Liver (tissue), 9 donors: Measurements from ENCODE around the gene RINT1. TPM values are rescaled to one million over a fixed set of nuclear protein-coding genes. Genes with fewer than 3 reads are reported as not detected.
"Not testable (repeated sequence)": the region's sequence is repeated elsewhere in the genome, so short reads cannot be mapped to it uniquely, and the experiment has no call there.

ENCODE experiments used
- DNase-seq: peaks from one replicate; pipeline ENCODE4 v3.0.0-alpha.2; 2017; ENCODE audit warnings: low spot score
- H3K27ac ChIP-seq, 2 donors: one replicate each; pipeline ENCODE4 v1.7.0; 2013; ENCODE audit warnings: inconsistent platforms in 2 of 2, low read length in 2 of 2, control low read depth in 1 of 2, low read depth in 1 of 2, mild to moderate bottlenecking in 1 of 2
- H3K27me3 ChIP-seq, 4 donors: one replicate each; pipeline versions ENCODE4 v1.6.1 to v1.7.0; 2013; ENCODE audit warnings: low read length in 3 of 4, inconsistent platforms in 1 of 4, mild to moderate bottlenecking in 1 of 4, moderate library complexity in 1 of 4; ENCODE audit not compliant: control insufficient read depth in 4 of 4, insufficient read depth in 4 of 4
- H3K36me3 ChIP-seq, 4 donors: one replicate each; pipeline versions ENCODE4 v1.6.1 to v1.7.0; 2013; ENCODE audit warnings: low read length in 3 of 4, mild to moderate bottlenecking in 3 of 4, low read depth in 1 of 4, moderate library complexity in 1 of 4; ENCODE audit not compliant: control insufficient read depth in 4 of 4, insufficient read depth in 3 of 4
- H3K4me1 ChIP-seq, 4 donors: one replicate each; pipeline versions ENCODE4 v1.6.1 to v1.7.0; 2013; ENCODE audit warnings: low read length in 3 of 4, mild to moderate bottlenecking in 3 of 4, moderate library complexity in 1 of 4; ENCODE audit not compliant: control insufficient read depth in 4 of 4, insufficient read depth in 4 of 4
- H3K4me3 ChIP-seq, 3 donors: one replicate each; pipeline versions ENCODE4 v1.6.1 to v1.7.0; 2013; ENCODE audit warnings: low read length in 3 of 3, control low read depth in 1 of 3, low read depth in 1 of 3, mild to moderate bottlenecking in 1 of 3
- H3K9ac ChIP-seq, 2 donors: one replicate each; pipeline ENCODE4 v1.7.0; 2013; ENCODE audit warnings: low read length in 2 of 2, mild to moderate bottlenecking in 2 of 2, moderate library complexity in 2 of 2, control low read depth in 1 of 2, low read depth in 1 of 2
- H3K9me3 ChIP-seq, 4 donors: one replicate each; pipeline versions ENCODE4 v1.6.1 to v1.7.0; 2013; ENCODE audit warnings: low read length in 3 of 4; ENCODE audit not compliant: control insufficient read depth in 4 of 4
- ATF3 ChIP-seq: IDR thresholded peaks from 2 replicates; pipeline ENCODE4 v1.6.1; 2016; ENCODE audit warnings: antibody characterized with exemption
- EGR1 ChIP-seq, 2 donors: IDR thresholded peaks; 2 replicates each; pipeline ENCODE4 v1.6.1; 2016 to 2018; ENCODE audit warnings: antibody characterized with exemption in 2 of 2, low read depth in 2 of 2
- FOXA1 ChIP-seq: IDR thresholded peaks from 2 replicates; pipeline ENCODE4 v1.6.1; 2016; ENCODE audit warnings: antibody characterized with exemption
- FOXA2 ChIP-seq: IDR thresholded peaks from 2 replicates; pipeline ENCODE4 v1.6.1; 2016; ENCODE audit warnings: antibody characterized with exemption
- GABPA ChIP-seq, 2 donors: IDR thresholded peaks in 1 of 2; conservative IDR thresholded peaks in 1 of 2; 2 replicates each; pipeline ENCODE4 v1.6.1; 2016; ENCODE audit warnings: antibody characterized with exemption in 2 of 2, mild to moderate bottlenecking in 1 of 2, moderate library complexity in 1 of 2
- HNF4A ChIP-seq, 2 donors: conservative IDR thresholded peaks; 2 replicates each; pipeline ENCODE4 v1.6.1; 2016; ENCODE audit warnings: antibody characterized with exemption in 2 of 2, mild to moderate bottlenecking in 2 of 2
- HNF4G ChIP-seq: IDR thresholded peaks from 2 replicates; pipeline ENCODE4 v1.6.1; 2016; ENCODE audit warnings: antibody characterized with exemption
- JUND ChIP-seq, 2 donors: IDR thresholded peaks; 2 replicates each; pipeline ENCODE4 v1.6.1; 2016; ENCODE audit warnings: antibody characterized with exemption in 2 of 2
- RAD21 ChIP-seq, 2 donors: IDR thresholded peaks; 2 replicates each; pipeline ENCODE4 v1.6.1; 2016; ENCODE audit warnings: antibody characterized with exemption in 2 of 2, mild to moderate bottlenecking in 2 of 2
- RXRA ChIP-seq, 2 donors: IDR thresholded peaks; 2 replicates each; pipeline ENCODE4 v1.6.1; 2017 to 2018; ENCODE audit warnings: antibody characterized with exemption in 2 of 2, mild to moderate bottlenecking in 1 of 2
- SP1 ChIP-seq: IDR thresholded peaks from 2 replicates; pipeline ENCODE4 v1.6.1; 2018; ENCODE audit warnings: antibody characterized with exemption, mild to moderate bottlenecking
- TAF1 ChIP-seq: conservative IDR thresholded peaks from 2 replicates; pipeline ENCODE4 v1.6.1; 2016; ENCODE audit warnings: antibody characterized with exemption, mild to moderate bottlenecking
- YY1 ChIP-seq: IDR thresholded peaks from 2 replicates; pipeline ENCODE4 v1.6.1; 2016; ENCODE audit warnings: antibody characterized with exemption, mild to moderate bottlenecking
- ZBTB33 ChIP-seq: IDR thresholded peaks from 2 replicates; pipeline ENCODE4 v1.6.1; 2016; ENCODE audit warnings: antibody characterized with exemption
- WGBS: extraction: QIAGEN DNeasy Blood & Tissue Kit; methylation state at CpG from one replicate; pipeline ENCODE4 v1.1.7; 2013; 5-methylcytosine and 5-hydroxymethylcytosine counted together
- polyA plus RNA-seq, 2 donors: library from polyadenylated mRNA; stranded (reverse) in 1 of 2; unstranded in 1 of 2; fragments of 200-250 nt in 1 of 2; fragments of >200 nt in 1 of 2; fragmentation: Nextera tagmentation in 1 of 2; extraction: Ambion mirVana in 1 of 2; gene quantifications; one replicate each; pipeline versions ENCODE4 v1.2.1 to v1.2.3, GENCODE V29; 2013 to 2015
- total RNA-seq, 2 donors: library from RNA; depleted of rRNA; stranded (reverse); fragments of >200 nt; gene quantifications; one replicate each; pipeline ENCODE4 v1.2.3, GENCODE V29; 2014
- TF ChIP-seq, protein P1 (sequence below): IDR thresholded peaks from 2 replicates; pipeline ENCODE4 v1.6.1; 2016; ENCODE audit warnings: antibody characterized with exemption
- TF ChIP-seq, protein P2 (sequence below): fragments of 150-350 bp; IDR thresholded peaks from 2 replicates; pipeline ENCODE4 v1.5.1; 2017; ENCODE audit warnings: improper control_type of control experiment, low read depth, low read length; ENCODE audit not compliant: missing input control
- donor health status: healthy.
- donor health status: healthy.
- donor health status: healthy.
- donor health status: healthy.
- donor health status: healthy.

Gene RINT1
- total and polyA plus RNA-seq, 4 donors: 4.5 to 10.9 (median 7.2) TPM

DNA sequence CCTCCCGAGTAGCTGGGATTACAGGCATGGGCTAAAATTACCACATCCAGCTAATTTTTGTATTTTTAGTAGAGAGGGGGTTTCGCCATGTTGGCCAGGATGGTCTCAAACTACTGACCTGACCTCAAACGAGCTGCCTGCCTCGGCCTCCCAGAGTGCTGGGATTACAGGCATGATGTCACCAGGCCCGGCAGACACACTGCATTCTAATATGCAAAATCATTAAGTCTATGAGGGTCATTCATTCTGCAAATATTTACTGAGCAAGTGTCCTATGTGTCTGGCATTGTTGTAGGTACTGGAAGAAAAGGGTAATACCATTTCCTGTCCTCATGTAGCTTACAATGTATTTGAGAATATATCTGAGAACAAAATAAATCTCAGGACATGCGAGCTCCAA is 12.6 kb upstream of the RINT1 start (continued):
- TF ChIP-seq ZBTB33: no peak
- no peak for TF ChIP-seq GABPA (IDR thresholded peaks at IDR 0.05 in 1 of 2, conservative IDR thresholded peaks at IDR 0.05 in 1 of 2)

- H3K36me3 ChIP-seq, H3K27ac ChIP-seq, H3K27me3 ChIP-seq, H3K4me3 ChIP-seq, H3K9me3 ChIP-seq, DNase-seq, H3K9ac ChIP-seq: not testable (repeated sequence)
- peaks cover 5 to 10% (median 8%) of the 10 kb centered on the region in 4 donors for H3K4me1 ChIP-seq
- 96% methylated on average over 7 of the region's 7 CpGs for WGBS
These were observed 11.4 kb upstream of the RINT1 start for GRCh38 chr7:105520620-105521019.

- H3K27ac ChIP-seq: peak overlapping the region; percentile 77 to 92
- H3K4me3 ChIP-seq: peak overlapping the region; percentile 45 to 92 (median 86)
- peaks cover 5 to 10% (median 8%) of the 10 kb centered on the region in 4 donors for H3K4me1 ChIP-seq
- H3K9ac ChIP-seq: peak overlapping the region; percentile 22 to 44
- H3K27me3 ChIP-seq: no peaks in the 10 kb centered on the region
- H3K36me3 ChIP-seq: peaks cover 0 to 2% (median 0%) of the 10 kb centered on the region in 4 donors
- H3K9me3 ChIP-seq: no peaks in the 10 kb centered on the region
- DNase-seq: peak; percentile 61
- TF ChIP-seq HNF4G (no peak), FOXA1 (no peak)
- TF ChIP-seq, protein P1, sequence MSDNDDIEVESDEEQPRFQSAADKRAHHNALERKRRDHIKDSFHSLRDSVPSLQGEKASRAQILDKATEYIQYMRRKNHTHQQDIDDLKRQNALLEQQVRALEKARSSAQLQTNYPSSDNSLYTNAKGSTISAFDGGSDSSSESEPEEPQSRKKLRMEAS: peak; percentile 83
- 7% methylated on average over 25 of the region's 25 CpGs for whole genome bisulfite sequencing
These were observed 10.8 kb upstream of the RINT1 start for GRCh38 chr7:105521027-105521716.

DNA sequence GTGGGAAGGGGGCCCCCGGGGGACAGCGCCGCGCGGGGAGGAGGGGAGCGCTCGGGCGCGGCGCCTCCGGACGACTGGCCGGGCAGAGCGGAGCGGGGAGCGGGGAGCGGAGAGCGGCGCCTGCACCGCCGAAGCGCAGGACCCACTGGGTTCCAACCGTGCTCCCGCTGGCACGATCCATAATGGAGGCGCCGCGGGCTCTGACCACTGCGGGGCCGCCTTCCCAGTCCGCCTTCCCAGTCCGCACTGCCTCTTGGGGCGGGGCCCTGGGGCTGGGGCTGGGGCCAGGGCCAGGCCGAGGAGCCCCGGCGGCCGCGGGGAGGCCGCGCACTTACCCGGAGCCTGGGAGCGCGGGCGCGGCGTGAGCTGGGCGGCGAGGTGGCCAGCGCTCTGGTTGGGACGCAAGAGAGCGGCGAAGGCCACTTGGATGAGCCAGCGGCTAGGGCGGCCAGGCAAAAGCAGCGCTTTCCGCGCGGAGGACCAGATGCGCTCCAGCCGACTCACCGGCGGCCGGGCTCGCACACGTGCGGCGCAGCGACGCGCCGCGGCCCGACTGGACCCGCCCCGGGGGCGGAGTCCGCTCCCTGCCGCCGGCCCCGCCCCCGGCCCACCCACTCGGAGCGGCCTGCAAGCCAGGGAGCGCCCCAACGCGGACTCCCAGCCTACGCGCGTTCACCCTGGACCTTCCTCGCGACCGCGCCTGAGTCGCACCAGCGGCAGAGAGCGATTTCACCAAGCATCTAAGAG is 10.1 kb upstream of the RINT1 start, which contains the start of gene PUS7:
TSS of gene PUS7 (minus strand) at position 555 of the 747 bp plus-strand sequence. CDS start 13,759 bp downstream, outside the sequence.
- peaks cover 5 to 10% (median 8%) of the 10 kb centered on the region in 4 donors for H3K4me1 ChIP-seq
- H3K9me3 ChIP-seq: no peaks in the 10 kb centered on the region
- H3K27ac ChIP-seq: peak within 1 kb of the TSS; percentile 77 to 92
- H3K27me3 ChIP-seq: no peaks in the 10 kb centered on the region
- peak within 1 kb of the TSS; percentile 49 to 92 (median 86) for H3K4me3 ChIP-seq
- TF ChIP-seq YY1: peak; percentile 52
- peak; percentile 56 for TF ChIP-seq SP1
- peak; percentile 29 for TF ChIP-seq HNF4G
- TF ChIP-seq HNF4A (conservative IDR thresholded peaks at IDR 0.05): peak in 1 of 2 donors; percentile 47
- TF ChIP-seq TAF1: peak; percentile 21
- no peak for TF ChIP-seq RXRA (IDR thresholded peaks at IDR 0.05)
- TF ChIP-seq RAD21 (IDR thresholded peaks at IDR 0.05): no peak
- no peak for TF ChIP-seq JUND (IDR thresholded peaks at IDR 0.05)
- TF ChIP-seq EGR1 (IDR thresholded peaks at IDR 0.05; ENCODE audit: low read depth in 2 of 2): no peak
- no peak for TF ChIP-seq ATF3
- TF ChIP-seq, protein P2, sequence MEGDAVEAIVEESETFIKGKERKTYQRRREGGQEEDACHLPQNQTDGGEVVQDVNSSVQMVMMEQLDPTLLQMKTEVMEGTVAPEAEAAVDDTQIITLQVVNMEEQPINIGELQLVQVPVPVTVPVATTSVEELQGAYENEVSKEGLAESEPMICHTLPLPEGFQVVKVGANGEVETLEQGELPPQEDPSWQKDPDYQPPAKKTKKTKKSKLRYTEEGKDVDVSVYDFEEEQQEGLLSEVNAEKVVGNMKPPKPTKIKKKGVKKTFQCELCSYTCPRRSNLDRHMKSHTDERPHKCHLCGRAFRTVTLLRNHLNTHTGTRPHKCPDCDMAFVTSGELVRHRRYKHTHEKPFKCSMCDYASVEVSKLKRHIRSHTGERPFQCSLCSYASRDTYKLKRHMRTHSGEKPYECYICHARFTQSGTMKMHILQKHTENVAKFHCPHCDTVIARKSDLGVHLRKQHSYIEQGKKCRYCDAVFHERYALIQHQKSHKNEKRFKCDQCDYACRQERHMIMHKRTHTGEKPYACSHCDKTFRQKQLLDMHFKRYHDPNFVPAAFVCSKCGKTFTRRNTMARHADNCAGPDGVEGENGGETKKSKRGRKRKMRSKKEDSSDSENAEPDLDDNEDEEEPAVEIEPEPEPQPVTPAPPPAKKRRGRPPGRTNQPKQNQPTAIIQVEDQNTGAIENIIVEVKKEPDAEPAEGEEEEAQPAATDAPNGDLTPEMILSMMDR: no peak
- TF ChIP-seq FOXA2: no peak
- peaks cover 0 to 2% (median 0%) of the 10 kb centered on the region in 4 donors for H3K36me3 ChIP-seq
- WGBS: under 1% methylated on average over 96 of the region's 96 CpGs
- H3K9ac ChIP-seq: peak within 1 kb of the TSS; percentile 22 to 63
- peak; percentile 89 for DNase-seq

DNA sequence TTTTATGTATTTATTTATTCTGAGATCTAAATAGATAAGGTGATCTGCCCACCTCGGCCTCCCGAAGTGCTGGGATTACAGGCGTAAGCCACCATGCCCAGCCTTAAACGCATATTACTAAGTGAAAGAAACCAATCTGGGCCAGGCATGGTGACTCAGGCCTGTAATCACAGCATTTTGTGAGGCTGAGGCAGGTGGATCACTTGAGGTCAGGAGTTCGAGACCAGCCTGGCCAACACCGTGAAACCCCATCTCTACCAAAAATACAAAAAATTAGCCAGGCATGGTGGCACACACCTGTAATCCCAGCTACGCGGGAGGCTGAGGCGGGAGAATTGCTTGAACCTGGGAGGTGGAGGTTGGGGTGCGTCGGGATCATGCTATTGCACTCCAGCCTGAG is 7.6 kb upstream of the RINT1 start:
- not testable (repeated sequence) for H3K27me3 ChIP-seq, H3K36me3 ChIP-seq, H3K27ac ChIP-seq, H3K9me3 ChIP-seq, H3K4me3 ChIP-seq, H3K9ac ChIP-seq, DNase-seq
- H3K4me1 ChIP-seq: peaks cover 5 to 10% (median 8%) of the 10 kb centered on the region in 4 donors
- WGBS: 96% methylated on average over 11 of the region's 11 CpGs
